SH-SY5Y (cell line): Measurements from ENCODE around the gene SLC29A1.

Experiments used
- GATA2 ChIP-seq: IDR thresholded peaks from 2 replicates; pipeline ENCODE4 v1.6.1; 2011; ENCODE audit warnings: mild to moderate bottlenecking, low read depth, low read length
- GATA3 ChIP-seq: IDR thresholded peaks from 2 replicates; pipeline ENCODE4 v1.6.1; 2011; ENCODE audit warnings: low read depth, mild to moderate bottlenecking, low read length, moderate library complexity

SLC29A1 gene

DNA sequence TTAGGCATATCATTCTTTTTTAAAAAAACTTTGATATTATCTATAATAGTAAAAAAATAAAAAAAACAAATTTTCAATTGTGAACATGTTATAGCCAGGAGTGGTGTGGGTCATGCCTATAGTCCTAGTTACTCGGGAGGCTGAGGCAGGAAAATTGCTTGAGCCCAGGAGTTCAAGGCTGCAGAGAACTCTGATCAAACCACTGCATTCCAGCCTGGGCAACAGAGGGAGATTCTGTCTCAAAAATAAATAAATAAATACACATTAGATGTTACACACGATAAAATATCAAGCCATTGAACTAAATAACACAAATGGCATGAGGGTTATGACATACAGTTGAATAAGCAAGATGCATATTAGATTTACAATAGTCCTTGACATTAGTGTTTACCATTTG is 34.6 kb upstream of the SLC29A1 start:
- TF ChIP-seq GATA3 = no peak
- TF ChIP-seq GATA2 = no peak

DNA sequence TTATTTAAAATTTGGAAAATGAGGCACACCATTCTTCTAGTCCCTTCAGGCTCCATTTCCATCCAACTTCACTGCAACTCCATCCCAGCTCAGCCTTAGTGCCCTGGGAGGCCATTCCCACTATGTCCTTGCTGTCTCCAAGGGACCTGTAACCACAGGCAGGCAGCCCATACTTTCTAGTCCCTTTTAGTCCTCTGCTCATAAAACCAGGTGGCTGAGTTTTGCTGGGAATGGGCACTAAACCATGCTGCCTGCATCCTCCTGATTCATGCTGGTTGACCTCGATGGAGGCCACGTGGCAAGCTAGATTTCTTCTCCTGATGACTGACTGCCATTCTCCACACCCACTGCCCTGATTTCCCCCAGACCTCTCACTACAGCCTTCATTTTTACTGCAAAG is 34.1 kb upstream of the SLC29A1 start:
- TF ChIP-seq GATA2 = no peak
- no peak for TF ChIP-seq GATA3

DNA sequence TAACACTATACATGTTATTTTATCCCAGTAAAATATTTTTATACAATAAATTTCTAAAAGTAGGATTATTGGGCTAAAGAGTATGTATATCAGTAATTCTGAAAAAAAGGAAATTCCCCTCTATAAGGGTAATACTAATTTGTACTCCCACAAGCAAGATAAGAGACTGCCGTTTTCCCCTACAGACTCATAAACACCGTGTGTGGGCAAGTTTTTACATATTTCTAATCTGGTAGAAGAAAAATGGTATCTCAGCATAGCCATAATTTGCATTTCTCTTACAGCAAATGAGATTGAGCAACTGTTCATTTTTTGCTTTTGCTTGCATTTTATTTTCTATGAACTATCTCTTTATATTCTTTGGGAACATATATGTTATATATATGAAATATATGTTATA is 32.7 kb upstream of the SLC29A1 start:
- TF ChIP-seq GATA3 (no peak), GATA2 (no peak)

DNA sequence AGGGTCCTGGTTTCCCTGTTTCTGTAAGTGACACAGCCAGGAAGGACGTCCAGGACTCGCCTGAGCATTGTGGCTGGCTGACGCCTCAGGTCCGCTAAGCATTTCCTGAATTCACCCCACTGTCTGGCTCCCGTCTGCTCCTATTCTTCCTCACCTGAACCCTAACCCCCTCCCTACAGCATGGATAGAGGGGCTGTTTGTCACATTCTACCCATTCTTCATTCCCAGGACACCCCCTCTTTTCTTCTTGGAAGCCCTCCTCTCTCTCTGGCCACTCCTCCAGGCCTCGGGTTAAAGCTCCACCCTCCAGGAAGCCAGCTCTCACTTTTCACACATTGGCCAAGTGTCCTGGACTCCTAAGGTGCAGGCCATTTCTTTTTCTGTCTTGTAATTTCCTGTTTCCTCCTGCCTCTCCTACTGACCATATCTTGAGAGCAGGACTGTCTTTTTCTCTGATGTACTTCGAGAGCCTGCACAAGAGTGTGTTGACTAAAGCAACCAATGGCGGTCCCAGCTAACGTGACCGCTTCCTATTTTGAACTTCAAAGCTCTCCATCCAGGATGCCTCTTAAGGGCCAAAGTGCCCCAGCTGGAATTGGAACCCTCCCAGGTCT is 30.9 kb upstream of the SLC29A1 start:
- TF ChIP-seq GATA2 = no peak
- no peak for TF ChIP-seq GATA3

DNA sequence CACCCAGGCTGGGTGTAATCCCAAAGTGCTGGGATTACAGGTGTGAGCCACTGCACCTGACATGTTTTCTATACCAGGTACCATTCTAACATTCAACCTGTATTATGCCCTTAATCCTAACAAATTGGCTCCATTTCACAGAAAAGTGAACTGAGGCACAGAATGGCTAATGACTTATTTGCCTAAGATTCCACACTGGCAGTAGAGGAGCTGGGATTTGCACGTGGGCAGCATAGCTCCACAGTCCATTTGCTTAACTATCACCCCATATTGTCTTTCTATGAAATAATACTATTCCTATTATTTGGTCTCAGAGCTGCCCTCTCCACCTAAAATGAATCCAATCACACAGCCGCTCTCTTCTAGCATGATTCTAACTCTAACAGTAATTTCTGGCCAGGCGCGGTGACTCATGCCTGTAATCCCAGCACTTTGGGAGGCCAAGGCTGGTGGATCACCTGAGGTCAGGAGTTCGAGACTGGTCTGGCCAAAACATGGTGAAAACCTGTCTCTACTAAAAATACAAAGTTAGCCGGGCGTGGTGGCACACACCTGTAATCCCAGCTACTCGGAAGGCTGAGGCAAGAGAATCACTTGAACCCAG is 30.0 kb upstream of the SLC29A1 start:
- TF ChIP-seq GATA2 = no peak

DNA sequence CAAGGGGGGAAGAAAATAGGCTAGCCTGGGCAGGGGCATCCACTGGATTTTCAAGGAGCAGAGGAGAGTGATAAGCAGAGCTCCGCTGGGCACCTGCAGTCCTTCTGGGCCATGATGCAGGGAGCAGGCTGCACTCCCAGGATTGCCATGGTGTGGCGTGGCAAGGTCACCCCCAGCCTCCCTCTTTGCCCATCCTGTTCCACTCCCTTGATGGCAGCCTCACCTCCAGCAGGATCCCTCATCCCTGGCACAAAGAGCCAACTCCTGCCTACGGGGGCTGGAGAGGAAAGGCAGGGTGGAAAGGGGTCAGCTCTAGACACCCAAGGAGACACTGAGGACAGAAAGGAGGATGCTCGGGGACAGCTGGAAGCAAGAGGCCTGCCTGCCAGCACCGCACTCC is 29.1 kb upstream of the SLC29A1 start:
- TF ChIP-seq GATA3 (no peak), GATA2 (no peak)

DNA sequence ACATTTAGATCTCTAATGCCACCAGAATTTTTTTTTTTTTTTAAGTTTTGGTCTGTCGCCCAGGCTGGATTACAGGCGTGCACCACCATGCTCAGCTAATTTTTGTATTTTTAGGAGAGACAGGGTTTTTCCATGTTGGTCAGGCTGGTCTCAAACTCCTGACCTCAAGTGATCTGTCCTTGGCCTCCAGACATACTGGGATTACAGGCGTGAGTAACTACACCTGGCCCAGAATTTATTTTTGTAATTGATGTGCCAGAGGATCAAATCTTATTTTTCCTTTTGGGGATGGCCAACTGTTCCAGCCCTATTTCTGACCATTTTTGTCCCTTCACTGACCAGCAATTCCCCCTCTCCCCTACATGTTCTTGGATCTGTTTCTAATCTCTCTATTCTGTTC is 24.7 kb upstream of the SLC29A1 start:
- TF ChIP-seq GATA3 (no peak), GATA2 (no peak)

DNA sequence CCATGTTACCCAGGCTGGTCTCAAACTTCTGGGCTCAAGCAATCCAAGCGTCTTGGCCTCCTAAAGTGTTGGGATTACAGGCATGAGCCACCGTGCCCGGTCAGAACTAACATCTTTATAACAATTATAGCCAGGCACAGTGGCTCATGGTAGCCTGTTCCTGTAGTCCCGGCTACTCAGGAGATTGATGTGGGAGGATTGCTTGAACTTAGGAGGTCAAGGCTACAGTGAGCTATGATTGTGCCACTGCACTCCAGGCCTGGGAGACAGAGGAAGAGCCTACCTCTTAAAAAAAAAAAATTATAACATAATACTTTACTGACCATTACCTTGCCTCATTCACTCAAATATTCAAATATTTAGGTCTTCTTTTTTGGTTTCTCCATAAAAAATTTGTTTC is 23.5 kb upstream of the SLC29A1 start:
- TF ChIP-seq GATA3 = no peak
- no peak for TF ChIP-seq GATA2

DNA sequence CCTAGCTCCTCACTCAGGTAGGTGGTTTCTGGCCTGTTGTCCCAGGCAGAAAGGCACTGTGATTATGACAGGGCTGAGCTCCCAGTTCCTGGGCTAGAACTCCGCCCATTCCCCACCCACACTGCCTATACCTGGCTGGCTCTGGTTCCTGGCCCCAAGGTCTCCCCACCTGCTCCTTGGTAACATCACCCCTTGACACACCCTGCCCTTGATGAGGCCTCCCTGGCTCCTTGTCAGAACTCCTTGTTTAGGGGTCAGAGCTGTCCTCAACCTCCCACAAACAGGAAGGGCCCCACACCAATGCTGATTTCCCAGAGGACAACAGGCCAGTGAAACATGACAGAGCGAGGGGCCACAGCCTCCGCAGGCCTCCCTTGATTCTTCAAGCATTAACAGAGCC is 22.2 kb upstream of the SLC29A1 start:
- TF ChIP-seq GATA2 = no peak
- TF ChIP-seq GATA3 = no peak

DNA sequence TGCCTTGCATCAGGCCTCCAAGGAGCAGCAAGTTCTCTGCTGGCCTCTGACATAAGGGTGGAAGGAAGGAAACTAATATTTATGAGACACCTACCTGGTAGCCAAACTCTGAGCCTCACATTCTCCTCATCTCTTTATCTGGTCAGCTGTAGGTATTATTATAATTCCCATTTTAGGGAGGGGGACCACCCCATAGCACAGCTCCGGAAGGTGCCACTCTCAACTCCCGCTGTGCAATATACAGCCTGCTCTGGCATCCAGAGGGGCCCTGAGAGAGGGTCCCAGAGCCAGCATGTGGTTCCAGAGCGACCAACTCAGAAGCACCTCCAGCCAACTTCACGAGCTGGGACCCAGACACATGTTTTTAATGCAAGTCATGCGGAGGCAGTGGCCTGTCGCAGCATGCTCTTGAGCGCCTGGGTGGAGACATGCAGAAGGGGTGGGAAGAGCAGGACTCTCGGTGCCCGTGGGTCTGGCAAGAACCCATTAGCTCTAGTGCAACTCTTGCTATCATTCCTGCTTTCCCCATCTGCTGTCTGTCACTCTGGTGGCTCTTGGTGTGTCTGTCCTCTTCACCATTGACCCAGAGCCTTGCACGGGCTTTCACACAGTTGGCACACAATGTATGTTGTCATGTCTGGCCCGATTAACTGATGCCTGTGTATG is 21.6 kb upstream of the SLC29A1 start:
- TF ChIP-seq GATA2 (no peak), GATA3 (no peak)

DNA sequence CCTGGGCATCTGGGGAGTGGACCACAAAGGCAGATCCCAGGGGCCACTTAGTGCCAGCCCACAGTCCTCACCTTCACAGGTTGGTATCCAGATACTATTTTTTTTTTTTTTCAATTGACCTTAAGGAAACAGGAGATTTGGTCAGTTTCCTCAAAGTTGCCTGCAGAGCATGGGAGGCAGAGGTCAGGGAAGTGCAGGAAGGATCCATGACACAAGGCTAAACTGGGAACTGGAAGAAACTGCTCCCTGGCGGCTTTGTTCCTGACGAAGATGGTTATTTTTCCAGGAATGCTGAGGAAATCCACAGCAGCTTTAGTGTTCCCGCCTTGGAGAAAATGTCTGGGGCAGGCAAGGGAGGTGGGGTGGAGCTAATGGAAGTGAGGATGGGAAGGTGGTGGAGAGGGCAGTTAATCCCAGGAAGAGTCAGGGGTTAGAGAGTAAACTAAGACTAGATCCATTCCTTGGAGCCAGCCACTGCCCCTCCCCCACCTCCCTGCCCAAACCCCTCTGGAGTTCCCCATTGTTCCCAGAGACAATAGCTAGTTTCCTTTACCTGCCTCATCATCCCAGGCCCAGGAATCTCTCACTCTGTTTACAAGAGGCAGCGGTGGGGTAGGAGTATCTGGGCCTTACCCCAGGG is 20.9 kb upstream of the SLC29A1 start:
- no peak for TF ChIP-seq GATA2
- TF ChIP-seq GATA3 = no peak

DNA sequence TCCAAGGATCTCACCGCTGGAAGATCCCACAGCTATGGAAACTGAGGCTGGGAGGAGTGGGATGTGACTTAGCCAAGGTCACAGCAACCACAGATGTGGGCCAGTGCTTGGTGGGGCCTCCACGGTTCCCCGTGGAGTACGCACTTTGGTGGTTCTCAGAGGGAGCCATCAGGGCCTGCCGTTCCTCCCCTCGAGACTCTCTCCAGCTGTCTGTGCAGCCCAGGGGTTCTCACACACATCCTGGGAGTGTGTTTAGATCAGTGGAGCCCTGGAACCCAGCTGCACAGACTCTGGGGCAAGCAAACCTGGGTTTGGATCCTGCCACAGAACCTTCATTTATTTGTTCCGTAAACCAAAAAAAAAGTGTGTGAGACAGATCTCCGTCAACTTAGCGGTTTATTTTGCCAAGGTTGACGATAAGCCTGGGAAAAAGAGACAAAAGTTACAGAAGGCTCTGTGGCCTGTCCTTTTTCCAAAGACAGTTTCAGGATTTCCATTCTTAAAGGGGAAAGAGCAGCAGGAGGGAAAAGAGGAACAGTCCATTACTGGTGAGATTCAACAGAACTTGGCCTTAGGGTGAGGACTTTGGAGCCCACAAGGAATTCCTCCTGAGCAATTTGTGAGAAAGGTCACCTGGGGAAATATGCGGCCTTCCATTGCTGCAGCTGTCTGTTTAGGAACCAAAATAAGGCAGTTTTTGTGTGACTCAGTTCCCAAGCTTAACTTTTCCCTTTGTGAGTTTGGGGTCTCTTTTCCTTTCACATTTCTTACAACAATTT is 20.2 kb upstream of the SLC29A1 start:
- TF ChIP-seq GATA2 = no peak
- TF ChIP-seq GATA3 = no peak

DNA sequence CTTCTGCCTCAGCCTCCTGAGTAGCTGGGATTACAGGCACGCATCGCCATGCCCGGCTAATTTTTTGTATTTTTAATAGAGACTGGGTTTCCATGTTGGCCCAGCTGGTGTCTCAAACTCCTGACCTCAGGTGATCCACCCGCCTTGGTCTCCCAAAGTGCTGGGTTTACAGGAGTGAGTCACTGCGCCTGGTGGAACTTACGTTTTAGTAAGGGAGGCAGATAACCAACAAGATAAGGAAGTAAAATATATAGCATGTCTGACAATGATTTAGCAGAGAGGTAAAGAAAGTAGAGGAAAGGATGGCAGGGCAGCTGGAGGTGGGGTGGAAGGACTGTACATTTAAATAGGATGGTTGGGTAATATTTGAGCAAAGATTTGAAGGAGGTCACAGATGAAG is 19.4 kb upstream of the SLC29A1 start:
- TF ChIP-seq GATA2 (no peak), GATA3 (no peak)

DNA sequence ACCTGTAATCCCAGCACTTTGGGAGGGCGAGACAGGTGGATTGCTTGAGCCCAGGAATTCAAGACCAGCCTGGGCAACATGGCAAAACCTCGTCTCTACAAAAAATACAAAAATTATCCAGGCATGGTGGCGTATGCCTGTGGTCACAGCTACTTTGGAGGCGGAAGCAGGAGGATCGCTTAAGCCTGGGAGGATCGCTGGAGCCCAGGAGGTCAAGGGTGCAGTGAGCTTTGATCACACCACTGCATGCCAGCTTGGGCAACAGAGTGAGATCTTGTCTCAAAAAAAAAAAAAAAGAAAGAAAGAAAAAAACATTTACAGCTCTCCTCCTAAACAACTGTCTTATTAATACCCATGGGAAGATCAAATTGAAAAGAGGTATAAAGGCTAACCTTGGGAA is 15.4 kb upstream of the SLC29A1 start:
- TF ChIP-seq GATA2 = no peak
- TF ChIP-seq GATA3 = no peak
